ENCODE results near the gene CPZ. TPM values are rescaled to one million over a fixed set of nuclear protein-coding genes. Genes with fewer than 3 reads are reported as not detected.

CPZ gene
- total RNA-seq, 2 experiments from 2014 or later: not detected

DNA sequence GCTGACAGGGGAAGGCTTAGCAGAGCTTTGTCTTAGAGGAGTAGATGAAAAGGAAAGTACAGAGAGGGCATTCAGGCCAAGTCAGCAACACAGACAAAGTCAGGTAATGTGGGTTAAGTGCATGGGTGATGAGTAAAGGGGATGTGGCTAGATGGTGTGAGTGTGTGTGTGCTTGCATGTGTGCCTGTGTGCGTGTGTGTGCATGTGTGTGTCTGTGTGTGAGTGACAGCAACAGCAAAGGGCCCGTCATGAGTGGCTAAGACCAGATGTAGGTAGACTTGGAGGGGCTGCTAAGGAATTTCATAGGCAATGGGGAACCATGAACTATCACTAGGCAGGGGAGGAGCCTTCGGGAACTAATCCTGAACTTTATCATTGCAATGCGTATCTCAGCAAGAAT, 14.6 kb upstream of the CPZ start:
- Mint-ChIP-seq H3K27ac (no peak overlapping the region), H3K27me3 (ENCODE audit: low read depth) (peaks cover 20% of the 10 kb centered on the region), H3K9me3 (no peaks in the 10 kb centered on the region), H3K4me3 (no peak overlapping the region), H3K4me1 (ENCODE audit: low read depth) (no peaks in the 10 kb centered on the region), H3K36me3 (ENCODE audit: low read depth) (no peaks in the 10 kb centered on the region)
- CTCF ChIA-PET: interaction anchor here (0.7 kb wide), 1 partner anchor 276 kb away, joined by 3 read pairs; no protein-coding TSS in a partner anchor
- DNase-seq: no peak
- intact Hi-C loops (cut with micrococcal nuclease): no loop called here

DNA sequence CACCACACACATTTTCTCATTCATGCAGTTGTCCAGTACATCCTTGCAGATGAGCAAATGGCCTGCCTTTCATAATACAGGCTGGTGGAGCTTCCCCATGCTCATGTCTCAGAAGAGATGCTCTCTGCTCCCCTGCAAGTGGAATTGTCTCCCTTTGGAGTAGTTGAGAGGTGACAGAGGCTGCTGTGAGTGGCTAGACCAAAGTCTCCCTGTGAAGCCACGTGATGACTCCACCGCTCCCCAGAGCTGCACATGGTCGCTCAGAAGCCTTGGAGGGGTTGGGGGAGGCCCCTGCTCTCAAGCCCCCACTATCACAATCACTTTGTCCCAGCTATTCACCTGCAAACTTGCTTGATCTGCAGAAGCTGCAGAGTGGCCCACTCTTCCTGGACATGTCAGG, 13.8 kb upstream of the CPZ start:
- Mint-ChIP-seq H3K4me1 (ENCODE audit: low read depth) (no peaks in the 10 kb centered on the region), H3K27me3 (ENCODE audit: low read depth) (peaks cover 20% of the 10 kb centered on the region), H3K9me3 (no peaks in the 10 kb centered on the region), H3K27ac (no peak overlapping the region), H3K4me3 (no peak overlapping the region), H3K36me3 (ENCODE audit: low read depth) (no peaks in the 10 kb centered on the region)
- CTCF ChIA-PET: no interaction called here
- intact Hi-C loops (cut with micrococcal nuclease): no loop called here
- DNase-seq: no peak

DNA sequence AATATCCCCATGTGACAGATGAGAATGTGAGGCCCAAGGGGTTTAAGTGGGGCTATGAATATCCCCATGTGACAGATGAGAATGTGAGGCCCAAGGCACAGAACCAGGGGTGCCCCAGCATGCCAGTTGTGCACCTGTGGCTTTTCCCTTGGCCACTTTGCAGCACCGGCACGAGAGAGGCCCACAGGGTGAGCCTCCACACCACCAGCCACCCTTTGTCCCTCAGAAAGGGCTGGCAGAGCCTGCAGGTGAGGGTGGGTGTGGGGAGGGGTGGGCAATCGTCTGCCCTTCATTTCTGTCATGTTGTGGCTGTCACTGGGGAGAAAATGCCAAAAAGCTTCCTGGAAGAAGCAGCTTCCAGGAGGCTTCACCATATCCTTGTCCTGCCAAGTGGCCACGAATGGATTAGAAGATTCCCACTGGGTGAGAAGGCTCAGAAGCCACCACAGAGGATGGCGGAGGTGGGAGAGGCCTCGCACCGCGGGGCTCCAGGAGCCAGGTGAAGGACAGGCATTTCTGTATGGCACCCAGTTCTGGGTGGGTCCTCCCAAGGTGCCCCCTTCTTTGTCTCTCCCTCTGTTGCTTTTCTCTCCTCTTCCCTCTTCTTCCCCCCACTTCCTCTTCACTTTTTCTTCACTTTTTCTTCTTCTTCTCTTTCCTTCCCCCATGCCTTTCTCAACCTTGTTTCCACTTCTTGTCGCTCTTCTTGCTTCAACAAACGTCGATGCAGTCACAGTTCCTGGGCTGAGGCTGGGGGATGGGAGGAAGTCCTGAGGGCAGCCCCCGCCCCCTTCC, 12.8 kb upstream of the CPZ start:
- no peak for DNase-seq
- intact Hi-C loops (cut with micrococcal nuclease): no loop called here
- no peaks in the 10 kb centered on the region for H3K9me3 Mint-ChIP-seq

DNA sequence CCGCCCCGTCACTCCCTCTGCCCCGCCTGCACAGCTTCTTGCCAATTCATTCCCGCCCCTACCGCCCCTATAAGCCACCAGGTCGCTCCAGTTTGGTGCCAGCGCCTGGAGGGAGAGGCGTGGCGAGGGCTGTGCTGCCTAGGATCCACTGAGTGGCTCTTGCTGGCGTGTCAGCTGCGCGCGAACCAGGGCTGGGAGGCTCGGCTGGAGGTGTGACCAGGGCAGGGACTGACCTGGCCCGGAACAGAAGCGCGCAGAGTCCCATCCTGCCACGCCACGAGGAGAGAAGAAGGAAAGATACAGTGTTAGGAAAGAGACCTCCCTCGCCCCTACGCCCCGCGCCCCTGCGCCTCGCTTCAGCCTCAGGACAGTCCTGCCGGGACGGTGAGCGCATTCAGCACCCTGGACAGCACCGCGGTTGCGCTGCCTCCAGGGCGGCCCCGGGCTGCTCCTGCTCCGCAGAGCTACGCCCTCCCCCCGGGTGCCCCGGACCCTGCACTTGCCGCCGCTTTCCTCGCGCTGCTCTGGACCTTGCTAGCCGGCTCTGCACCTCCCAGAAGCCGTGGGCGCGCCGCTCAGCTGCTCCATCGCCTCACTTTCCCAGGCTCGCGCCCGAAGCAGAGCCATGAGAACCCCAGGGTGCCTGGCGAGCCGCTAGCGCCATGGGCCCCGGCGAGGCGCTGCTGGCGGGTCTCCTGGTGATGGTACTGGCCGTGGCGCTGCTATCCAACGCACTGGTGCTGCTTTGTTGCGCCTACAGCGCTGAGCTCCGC, 12.1 kb upstream of the CPZ start, which contains the start of gene GPR78:
TSS of gene GPR78 (plus strand) at position 72 of the 773 bp plus-strand sequence. CDS start at position 663, 591 bp downstream.
- Mint-ChIP-seq H3K9me3 (no peaks in the 10 kb centered on the region), H3K4me3 (no peak within 1 kb of the TSS), H3K4me1 (ENCODE audit: low read depth) (no peaks in the 10 kb centered on the region), H3K27me3 (ENCODE audit: low read depth) (peaks cover 24% of the 10 kb centered on the region), H3K27ac (no peak within 1 kb of the TSS), H3K36me3 (ENCODE audit: low read depth) (no peaks in the 10 kb centered on the region)
- peak; percentile 61 for DNase-seq
- CTCF ChIA-PET: no interaction called here
- intact Hi-C loops (cut with micrococcal nuclease): no loop called here

More for the DNA sequence above, 12.8 kb upstream of the CPZ start:
- Mint-ChIP-seq H3K4me3 (no peak overlapping the region), H3K27ac (no peak overlapping the region), H3K4me1 (ENCODE audit: low read depth) (no peaks in the 10 kb centered on the region), H3K27me3 (ENCODE audit: low read depth) (peaks cover 24% of the 10 kb centered on the region), H3K36me3 (ENCODE audit: low read depth) (no peaks in the 10 kb centered on the region)
- CTCF ChIA-PET: no interaction called here

DNA sequence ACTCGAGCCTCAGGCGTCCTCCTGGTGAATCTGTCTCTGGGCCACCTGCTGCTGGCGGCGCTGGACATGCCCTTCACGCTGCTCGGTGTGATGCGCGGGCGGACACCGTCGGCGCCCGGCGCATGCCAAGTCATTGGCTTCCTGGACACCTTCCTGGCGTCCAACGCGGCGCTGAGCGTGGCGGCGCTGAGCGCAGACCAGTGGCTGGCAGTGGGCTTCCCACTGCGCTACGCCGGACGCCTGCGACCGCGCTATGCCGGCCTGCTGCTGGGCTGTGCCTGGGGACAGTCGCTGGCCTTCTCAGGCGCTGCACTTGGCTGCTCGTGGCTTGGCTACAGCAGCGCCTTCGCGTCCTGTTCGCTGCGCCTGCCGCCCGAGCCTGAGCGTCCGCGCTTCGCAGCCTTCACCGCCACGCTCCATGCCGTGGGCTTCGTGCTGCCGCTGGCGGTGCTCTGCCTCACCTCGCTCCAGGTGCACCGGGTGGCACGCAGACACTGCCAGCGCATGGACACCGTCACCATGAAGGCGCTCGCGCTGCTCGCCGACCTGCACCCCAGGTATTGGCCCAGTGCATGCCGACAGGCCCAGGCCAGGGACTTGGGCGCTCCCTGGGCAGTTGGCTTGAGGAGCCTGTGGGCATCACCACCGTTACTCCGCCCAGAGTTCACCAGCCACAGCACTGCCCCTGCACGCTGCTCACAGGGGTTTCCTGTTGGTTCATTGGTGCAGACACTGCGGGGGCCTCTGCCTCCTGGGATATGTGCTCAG, 11.3 kb upstream of the CPZ start:
- CTCF ChIA-PET: no interaction called here

DNA sequence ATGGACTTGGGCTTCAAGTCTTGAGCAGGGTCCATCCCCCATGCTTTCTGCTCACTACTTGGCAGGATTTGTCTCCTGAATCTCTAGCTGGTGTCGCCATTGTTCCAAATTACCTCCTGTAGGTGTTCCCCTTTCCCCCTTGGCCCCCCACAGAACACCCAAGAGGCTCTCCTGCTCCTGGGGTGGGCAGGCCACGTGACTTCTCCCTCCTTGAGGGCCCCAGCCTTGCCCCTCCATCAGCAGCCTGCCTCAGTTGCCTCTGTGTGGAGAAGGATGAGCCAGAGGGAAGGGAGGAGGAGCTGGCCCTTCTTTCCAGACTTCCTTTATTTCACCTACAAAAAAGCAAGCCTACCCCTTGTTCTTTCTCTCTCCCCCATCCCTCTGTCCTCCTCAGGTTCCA, 10.5 kb upstream of the CPZ start:
- Mint-ChIP-seq H3K4me1 (ENCODE audit: low read depth) (no peaks in the 10 kb centered on the region), H3K27me3 (ENCODE audit: low read depth) (peaks cover 22% of the 10 kb centered on the region), H3K9me3 (no peaks in the 10 kb centered on the region), H3K36me3 (ENCODE audit: low read depth) (no peaks in the 10 kb centered on the region), H3K4me3 (no peak overlapping the region), H3K27ac (no peak overlapping the region)
- intact Hi-C loops (cut with micrococcal nuclease): no loop called here
- no peak for DNase-seq
- CTCF ChIA-PET: interaction anchor here (1.1 kb wide), 1 partner anchor 13 kb away, joined by 3 read pairs; no protein-coding TSS in a partner anchor

More for the DNA sequence above, 11.3 kb upstream of the CPZ start:
- H3K4me3 Mint-ChIP-seq: no peak overlapping the region
- H3K4me1 Mint-ChIP-seq (ENCODE audit: low read depth): no peaks in the 10 kb centered on the region
- peaks cover 24% of the 10 kb centered on the region for H3K27me3 Mint-ChIP-seq (ENCODE audit: low read depth)
- no peaks in the 10 kb centered on the region for H3K9me3 Mint-ChIP-seq
- no peak overlapping the region for H3K27ac Mint-ChIP-seq
- H3K36me3 Mint-ChIP-seq (ENCODE audit: low read depth): no peaks in the 10 kb centered on the region
- DNase-seq: no peak
- intact Hi-C loops (cut with micrococcal nuclease): no loop called here

- no peaks in the 10 kb centered on the region for H3K36me3 Mint-ChIP-seq (ENCODE audit: low read depth)
- H3K9me3 Mint-ChIP-seq: no peaks in the 10 kb centered on the region
- CTCF ChIA-PET: interaction anchor here (1.1 kb wide), 1 partner anchor 13 kb away, joined by 3 read pairs; no protein-coding TSS in a partner anchor
- intact Hi-C loops (cut with micrococcal nuclease): no loop called here
- no peak overlapping the region for H3K4me3 Mint-ChIP-seq
- DNase-seq: no peak
- H3K27ac Mint-ChIP-seq: no peak overlapping the region
- H3K4me1 Mint-ChIP-seq (ENCODE audit: low read depth): no peaks in the 10 kb centered on the region
- peaks cover 18% of the 10 kb centered on the region for H3K27me3 Mint-ChIP-seq (ENCODE audit: low read depth)
Measured at GRCh38 chr4:8582436-8582835, 10.1 kb upstream of the CPZ start.

GRCh38 chr4:8582941-8583654, 9.5 kb upstream of the CPZ start:
- Mint-ChIP-seq H3K4me3 (no peak overlapping the region), H3K27me3 (ENCODE audit: low read depth) (peaks cover 15% of the 10 kb centered on the region), H3K36me3 (ENCODE audit: low read depth) (no peaks in the 10 kb centered on the region), H3K4me1 (ENCODE audit: low read depth) (no peaks in the 10 kb centered on the region), H3K27ac (no peak overlapping the region), H3K9me3 (no peaks in the 10 kb centered on the region)
- intact Hi-C loops (cut with micrococcal nuclease): no loop called here
- CTCF ChIA-PET: interaction anchor here (0.8 to 1.1 kb wide), 2 partner anchors 14 to 24 kb away, joined by 3 read pairs; no protein-coding TSS in a partner anchor
- DNase-seq: no peak

- no peak overlapping the region for H3K27ac Mint-ChIP-seq
- no peaks in the 10 kb centered on the region for H3K9me3 Mint-ChIP-seq
- intact Hi-C loops (cut with micrococcal nuclease): no loop called here
- peaks cover 15% of the 10 kb centered on the region for H3K27me3 Mint-ChIP-seq (ENCODE audit: low read depth)
- no peaks in the 10 kb centered on the region for H3K4me1 Mint-ChIP-seq (ENCODE audit: low read depth)
- no peak overlapping the region for H3K4me3 Mint-ChIP-seq
- no peak for DNase-seq
- CTCF ChIA-PET: interaction anchor here (0.8 kb wide), 1 partner anchor 24 kb away, joined by 3 read pairs; no protein-coding TSS in a partner anchor
- H3K36me3 Mint-ChIP-seq (ENCODE audit: low read depth): no peaks in the 10 kb centered on the region
Measured at GRCh38 chr4:8583655-8584025, 8.9 kb upstream of the CPZ start.

- CTCF ChIA-PET: no interaction called here
- peaks cover 9% of the 10 kb centered on the region for H3K27me3 Mint-ChIP-seq (ENCODE audit: low read depth)
- H3K4me1 Mint-ChIP-seq (ENCODE audit: low read depth): no peaks in the 10 kb centered on the region
- DNase-seq: no peak
- H3K27ac Mint-ChIP-seq: no peak overlapping the region
- H3K9me3 Mint-ChIP-seq: no peaks in the 10 kb centered on the region
- no peak overlapping the region for H3K4me3 Mint-ChIP-seq
- H3K36me3 Mint-ChIP-seq (ENCODE audit: low read depth): no peaks in the 10 kb centered on the region
- intact Hi-C loops (cut with micrococcal nuclease): no loop called here
Measured at GRCh38 chr4:8585186-8585585, 7.4 kb upstream of the CPZ start.

GRCh38 chr4:8585721-8586212, 6.8 kb upstream of the CPZ start:
- Mint-ChIP-seq H3K36me3 (ENCODE audit: low read depth) (no peaks in the 10 kb centered on the region), H3K27me3 (ENCODE audit: low read depth) (peaks cover 9% of the 10 kb centered on the region), H3K27ac (no peak overlapping the region), H3K9me3 (no peaks in the 10 kb centered on the region), H3K4me1 (ENCODE audit: low read depth) (no peaks in the 10 kb centered on the region), H3K4me3 (no peak overlapping the region)
- intact Hi-C loops (cut with micrococcal nuclease): no loop called here
- DNase-seq: no peak
- CTCF ChIA-PET: no interaction called here

Measured in activated naive CD4-positive, alpha-beta T cell treated with anti-CD3 and anti-CD28 coated beads for 36 hours (primary cell).